Measurements from ENCODE around the gene RIBC2.
A peak's percentile ranks its signal among the peaks of the same experiment; 100 is the strongest.
"Not testable (repeated sequence)": the region's sequence is repeated elsewhere in the genome, so short reads cannot be mapped to it uniquely, and the experiment has no call there.

The RIBC2 gene

GRCh38 chr22:45448431-45448830 is 34.9 kb downstream of the RIBC2 start:
- TF ChIP-seq, protein P1, sequence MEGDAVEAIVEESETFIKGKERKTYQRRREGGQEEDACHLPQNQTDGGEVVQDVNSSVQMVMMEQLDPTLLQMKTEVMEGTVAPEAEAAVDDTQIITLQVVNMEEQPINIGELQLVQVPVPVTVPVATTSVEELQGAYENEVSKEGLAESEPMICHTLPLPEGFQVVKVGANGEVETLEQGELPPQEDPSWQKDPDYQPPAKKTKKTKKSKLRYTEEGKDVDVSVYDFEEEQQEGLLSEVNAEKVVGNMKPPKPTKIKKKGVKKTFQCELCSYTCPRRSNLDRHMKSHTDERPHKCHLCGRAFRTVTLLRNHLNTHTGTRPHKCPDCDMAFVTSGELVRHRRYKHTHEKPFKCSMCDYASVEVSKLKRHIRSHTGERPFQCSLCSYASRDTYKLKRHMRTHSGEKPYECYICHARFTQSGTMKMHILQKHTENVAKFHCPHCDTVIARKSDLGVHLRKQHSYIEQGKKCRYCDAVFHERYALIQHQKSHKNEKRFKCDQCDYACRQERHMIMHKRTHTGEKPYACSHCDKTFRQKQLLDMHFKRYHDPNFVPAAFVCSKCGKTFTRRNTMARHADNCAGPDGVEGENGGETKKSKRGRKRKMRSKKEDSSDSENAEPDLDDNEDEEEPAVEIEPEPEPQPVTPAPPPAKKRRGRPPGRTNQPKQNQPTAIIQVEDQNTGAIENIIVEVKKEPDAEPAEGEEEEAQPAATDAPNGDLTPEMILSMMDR (IDR thresholded peaks at IDR 0.05; ENCODE audit: control insufficient read depth, insufficient read depth, low read depth, low read length, missing control alignments): no peak
- no peak overlapping the region for H3K4me3 ChIP-seq (ENCODE audit: control insufficient read depth, low read depth, low read length)
- no peak for DNase-seq (ENCODE audit: low read depth)

DNA sequence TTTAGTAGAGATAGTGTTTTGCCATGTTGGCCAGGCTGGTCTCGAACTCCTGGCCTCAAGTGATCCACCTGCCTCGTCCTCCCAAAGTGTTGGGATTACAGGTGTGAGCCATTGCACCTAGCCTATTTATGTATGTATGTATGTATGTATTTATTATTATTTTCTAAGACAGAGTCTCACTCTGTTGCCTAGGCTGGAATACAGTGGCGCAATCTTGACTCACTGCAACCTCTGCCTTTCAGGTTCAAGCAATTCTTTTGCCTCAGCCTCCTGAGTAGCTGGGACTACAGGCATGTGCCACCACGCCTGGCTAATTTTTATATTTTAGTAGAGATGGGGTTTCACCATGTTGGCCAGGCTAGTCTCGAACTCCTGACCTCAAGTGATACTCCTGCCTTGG is 35.9 kb downstream of the RIBC2 start:
- not testable (repeated sequence) for H3K4me3 ChIP-seq (ENCODE audit: control insufficient read depth, low read depth, low read length); DNase-seq (ENCODE audit: low read depth)

DNA sequence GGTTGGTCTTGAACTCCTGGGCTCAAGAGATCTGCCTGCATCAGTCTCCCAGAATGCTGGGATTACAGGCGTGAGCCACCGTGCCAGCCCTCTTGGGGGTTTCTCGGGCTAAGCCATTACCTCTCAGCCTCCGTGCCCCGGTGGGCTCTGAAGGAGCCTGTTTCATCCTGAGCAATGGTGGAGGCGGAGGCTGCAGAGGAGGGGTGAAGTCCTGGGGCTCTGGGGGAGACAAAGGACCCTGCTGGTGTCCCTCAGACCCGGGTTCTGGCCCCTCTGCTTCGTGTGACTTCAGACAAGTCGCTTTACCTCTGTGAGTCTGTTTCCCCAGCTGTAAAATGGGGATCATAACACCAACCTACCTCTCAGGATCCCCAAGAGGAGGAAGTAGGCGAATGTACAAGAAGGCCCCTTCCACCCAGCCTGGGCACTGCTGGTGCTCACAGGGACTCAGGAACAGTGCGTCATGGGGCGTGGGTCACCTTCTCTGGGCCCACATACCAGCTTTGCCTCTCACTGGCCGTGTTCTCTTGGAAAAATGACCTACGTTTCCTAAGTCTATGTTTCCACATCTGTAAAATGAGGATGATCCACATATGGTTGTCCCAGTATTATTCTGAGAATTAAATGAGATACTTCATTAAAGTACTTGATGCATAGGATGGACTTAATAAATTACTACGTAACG is 36.8 kb downstream of the RIBC2 start:
- TF ChIP-seq, protein P1 (IDR thresholded peaks at IDR 0.05; ENCODE audit: control insufficient read depth, insufficient read depth, low read depth, low read length, missing control alignments): no peak
- H3K4me3 ChIP-seq (ENCODE audit: control insufficient read depth, low read depth, low read length): no peak overlapping the region
- no peak for DNase-seq (ENCODE audit: low read depth)

DNA sequence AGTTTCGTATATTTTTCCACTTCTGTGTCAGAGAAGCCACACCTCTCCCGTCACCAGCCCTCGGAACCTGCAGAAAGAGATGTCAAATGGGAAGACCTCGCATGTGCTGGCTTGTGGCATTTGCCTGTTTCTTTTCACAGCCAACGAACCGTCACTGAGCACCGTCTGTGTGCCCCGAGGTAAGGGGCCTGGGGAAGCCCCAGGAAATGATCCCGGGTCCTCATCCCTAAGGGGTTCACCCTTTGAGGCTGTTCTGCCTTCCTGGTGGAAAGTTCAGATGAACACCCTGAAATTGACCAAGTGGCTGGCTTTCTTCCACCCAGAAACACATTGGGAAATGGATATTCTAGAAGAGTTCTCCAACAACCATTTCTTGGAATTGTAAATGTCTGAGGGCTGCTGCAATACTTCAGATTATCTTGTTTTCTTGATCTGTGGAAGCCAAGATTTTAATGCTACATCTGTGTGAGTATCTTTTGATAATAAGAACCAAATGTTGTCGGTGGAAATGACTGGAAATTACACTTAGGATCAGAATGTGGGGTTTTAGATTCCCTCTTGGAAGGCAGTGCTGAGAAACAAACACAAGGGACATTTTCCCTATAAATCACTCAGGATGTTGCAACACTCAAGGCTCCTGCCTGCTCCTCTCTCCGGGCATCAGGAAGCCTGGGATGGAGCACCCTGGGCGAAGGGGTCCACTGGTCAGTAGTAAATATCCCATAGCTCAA is 37.6 kb downstream of the RIBC2 start:
- TF ChIP-seq, protein P1 (IDR thresholded peaks at IDR 0.05; ENCODE audit: control insufficient read depth, insufficient read depth, low read depth, low read length, missing control alignments): no peak
- DNase-seq (ENCODE audit: low read depth): peak; percentile 98
- H3K4me3 ChIP-seq (ENCODE audit: control insufficient read depth, low read depth, low read length): no peak overlapping the region

- TF ChIP-seq, protein P1 (IDR thresholded peaks at IDR 0.05; ENCODE audit: control insufficient read depth, insufficient read depth, low read depth, low read length, missing control alignments): no peak
These were observed 38.5 kb downstream of the RIBC2 start for GRCh38 chr22:45451972-45452371.

DNA sequence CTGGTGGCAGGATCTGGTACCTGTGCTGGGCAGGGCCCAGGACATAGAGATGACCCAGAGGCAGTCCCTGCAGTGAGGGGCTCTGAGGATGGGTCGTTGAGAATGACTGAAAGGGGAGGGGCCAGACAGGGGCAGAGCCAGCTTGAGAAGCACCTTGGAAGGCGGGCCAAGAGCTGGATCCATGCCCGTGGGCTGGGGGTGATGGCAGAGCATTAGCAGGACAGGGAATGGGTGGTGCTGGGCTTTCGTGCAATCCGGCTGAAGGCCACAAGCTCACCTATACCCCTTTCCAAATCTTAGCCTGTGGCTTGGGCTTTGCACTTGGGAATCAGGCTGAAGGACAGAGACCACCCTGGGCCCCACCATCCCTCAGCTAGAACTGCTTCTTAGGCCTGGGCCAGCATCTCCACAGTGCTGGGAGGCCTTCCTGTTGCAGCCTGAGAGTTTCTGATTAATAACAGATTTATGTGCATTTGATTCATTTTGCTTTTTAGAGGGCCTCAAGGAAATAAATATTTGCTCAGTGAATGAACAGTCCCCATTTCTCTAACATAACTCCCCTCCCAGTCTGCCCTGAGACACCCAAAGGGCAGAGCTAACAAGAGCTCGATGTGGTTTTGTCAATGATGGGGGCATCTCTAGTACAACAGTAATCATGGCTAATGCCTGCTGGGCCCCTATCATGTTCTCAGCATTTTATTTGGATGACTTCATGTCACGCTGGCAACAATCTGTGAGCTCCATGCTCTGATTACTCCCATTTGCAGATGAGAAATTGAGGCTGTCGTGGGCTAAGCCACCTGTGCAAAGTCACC is 39.3 kb downstream of the RIBC2 start:
- no peak overlapping the region for H3K4me3 ChIP-seq (ENCODE audit: control insufficient read depth, low read depth, low read length)
- TF ChIP-seq, protein P1 (IDR thresholded peaks at IDR 0.05; ENCODE audit: control insufficient read depth, insufficient read depth, low read depth, low read length, missing control alignments): no peak
- peak; percentile 68 for DNase-seq (ENCODE audit: low read depth)

More at GRCh38 chr22:45451972-45452371, 38.5 kb downstream of the RIBC2 start:
- DNase-seq (ENCODE audit: low read depth): no peak
- H3K4me3 ChIP-seq (ENCODE audit: control insufficient read depth, low read depth, low read length): no peak overlapping the region

All from AG09309 (cell line).